PC-9 (cell line): ENCODE measurements around the gene LYSMD1.

ENCODE experiments used
- EZH2 ChIP-seq: fragments of 200-600 bp; sonication (generic); IDR thresholded peaks from 2 replicates; pipeline ENCODE4 v1.8.0; 2017; ENCODE audit warnings: antibody characterized with exemption, low read depth
- TF ChIP-seq, protein P1 (sequence below): fragments of 200-600 bp; sonication (generic); conservative IDR thresholded peaks from 2 replicates; pipeline ENCODE4 v1.6.1; 2017; ENCODE audit warnings: mixed run types, antibody characterized with exemption, mild to moderate bottlenecking, moderate library complexity

DNA sequence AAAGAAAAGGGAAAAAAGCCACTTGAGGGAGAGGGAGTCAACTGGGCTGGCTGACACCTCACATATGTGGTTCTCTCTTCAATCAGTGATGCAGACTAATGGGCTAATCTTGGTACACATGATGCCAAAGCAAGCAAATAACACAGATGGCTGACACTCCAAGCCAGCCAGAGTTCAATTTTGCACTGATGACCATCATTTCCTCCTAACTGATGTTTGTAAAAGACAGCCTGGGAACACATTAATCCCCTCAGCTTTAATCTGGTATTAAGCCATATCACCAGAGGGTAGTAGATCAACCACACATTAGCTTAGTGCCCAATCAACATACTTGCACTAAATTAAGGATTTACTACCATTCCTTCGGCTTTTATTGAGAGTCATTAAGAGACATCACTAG, 21.5 kb upstream of the LYSMD1 start:
- TF ChIP-seq, protein P1, sequence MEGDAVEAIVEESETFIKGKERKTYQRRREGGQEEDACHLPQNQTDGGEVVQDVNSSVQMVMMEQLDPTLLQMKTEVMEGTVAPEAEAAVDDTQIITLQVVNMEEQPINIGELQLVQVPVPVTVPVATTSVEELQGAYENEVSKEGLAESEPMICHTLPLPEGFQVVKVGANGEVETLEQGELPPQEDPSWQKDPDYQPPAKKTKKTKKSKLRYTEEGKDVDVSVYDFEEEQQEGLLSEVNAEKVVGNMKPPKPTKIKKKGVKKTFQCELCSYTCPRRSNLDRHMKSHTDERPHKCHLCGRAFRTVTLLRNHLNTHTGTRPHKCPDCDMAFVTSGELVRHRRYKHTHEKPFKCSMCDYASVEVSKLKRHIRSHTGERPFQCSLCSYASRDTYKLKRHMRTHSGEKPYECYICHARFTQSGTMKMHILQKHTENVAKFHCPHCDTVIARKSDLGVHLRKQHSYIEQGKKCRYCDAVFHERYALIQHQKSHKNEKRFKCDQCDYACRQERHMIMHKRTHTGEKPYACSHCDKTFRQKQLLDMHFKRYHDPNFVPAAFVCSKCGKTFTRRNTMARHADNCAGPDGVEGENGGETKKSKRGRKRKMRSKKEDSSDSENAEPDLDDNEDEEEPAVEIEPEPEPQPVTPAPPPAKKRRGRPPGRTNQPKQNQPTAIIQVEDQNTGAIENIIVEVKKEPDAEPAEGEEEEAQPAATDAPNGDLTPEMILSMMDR: no peak
- TF ChIP-seq EZH2: no peak
